SK-N-SH treated with all-trans-retinoic acid at 6 μM for 48 hours (cell line): ENCODE measurements around the gene CNGA2.

ENCODE experiments used
- ATAC-seq: fragments of 200-7000 bp; cut with Tn5 transposase; 3 replicates; pipeline ENCODE4 v1.9.1; 2020; ENCODE audit warnings: mild to moderate bottlenecking, moderate library complexity
- ARNTL ChIP-seq: fragments of 450-650 bp; formaldehyde crosslinking; IDR thresholded peaks from 2 replicates; pipeline ENCODE4 v1.5.0; 2020; ENCODE audit warnings: low read depth, mild to moderate bottlenecking, moderate library complexity, borderline replicate concordance
- CSDC2 ChIP-seq: fragments of 250-450 bp; sonication (Bioruptor Pico); IDR thresholded peaks from 2 replicates; pipeline ENCODE4 v1.5.0; 2020; ENCODE audit warnings: mild to moderate bottlenecking, moderate library complexity
- ESRRG ChIP-seq: fragments of 250-450 bp; sonication (Bioruptor Pico); IDR thresholded peaks from 2 replicates; pipeline ENCODE4 v1.6.1; 2021; ENCODE audit warnings: mild to moderate bottlenecking
- ISL1 ChIP-seq: fragments of 250-450 bp; sonication (Bioruptor Pico); IDR thresholded peaks from 2 replicates; pipeline ENCODE4 v2.1.2; 2022; ENCODE audit warnings: mild to moderate bottlenecking, moderate library complexity
- PATZ1 ChIP-seq: fragments of 250-450 bp; sonication (Bioruptor Pico); IDR thresholded peaks from 2 replicates; pipeline ENCODE4 v1.8.0; 2020; ENCODE audit warnings: mild to moderate bottlenecking, moderate library complexity, borderline replicate concordance
- POU6F1 ChIP-seq: fragments of 250-450 bp; sonication (Bioruptor Pico); IDR thresholded peaks from 2 replicates; pipeline ENCODE4 v1.8.0; 2021; ENCODE audit warnings: low read depth, mild to moderate bottlenecking, moderate library complexity, borderline replicate concordance
- PPARA ChIP-seq: fragments of 250-450 bp; sonication (Bioruptor Pico); IDR thresholded peaks from 2 replicates; pipeline ENCODE4 v1.5.0; 2020; ENCODE audit warnings: mild to moderate bottlenecking, borderline replicate concordance
- RARB ChIP-seq: fragments of 250-450 bp; sonication (Bioruptor Pico); IDR thresholded peaks from 2 replicates; pipeline ENCODE4 v1.8.0; 2021; ENCODE audit warnings: mild to moderate bottlenecking, moderate library complexity
- SNAI2 ChIP-seq: fragments of 250-450 bp; sonication (Bioruptor Pico); IDR thresholded peaks from 2 replicates; pipeline ENCODE4 v1.5.0; 2020; ENCODE audit warnings: mild to moderate bottlenecking, moderate library complexity
- TCF4 ChIP-seq: fragments of 250-450 bp; sonication (Bioruptor Pico); IDR thresholded peaks from 2 replicates; pipeline ENCODE4 v1.8.0; 2021; ENCODE audit warnings: mild to moderate bottlenecking, moderate library complexity, borderline replicate concordance
- TOX ChIP-seq: fragments of 250-450 bp; sonication (Bioruptor Pico); IDR thresholded peaks from 2 replicates; pipeline ENCODE4 v1.8.0; 2021; ENCODE audit warnings: mild to moderate bottlenecking, moderate library complexity, borderline replicate concordance
- TSHZ2 ChIP-seq: fragments of 250-450 bp; sonication (Bioruptor Pico); IDR thresholded peaks from 2 replicates; pipeline ENCODE4 v1.5.0; 2020; ENCODE audit warnings: mild to moderate bottlenecking, moderate library complexity
- ZC3H10 ChIP-seq: fragments of 250-450 bp; sonication (Bioruptor Pico); IDR thresholded peaks from 2 replicates; pipeline ENCODE4 v1.5.1; 2021; ENCODE audit warnings: mild to moderate bottlenecking, moderate library complexity
- ZFP3 ChIP-seq: fragments of 250-450 bp; sonication (Bioruptor Pico); IDR thresholded peaks from 2 replicates; pipeline ENCODE4 v1.5.0; 2020; ENCODE audit warnings: mild to moderate bottlenecking, moderate library complexity
- ZFP30 ChIP-seq: fragments of 450-650 bp; formaldehyde crosslinking; IDR thresholded peaks from 2 replicates; pipeline ENCODE4 v1.5.0; 2022; ENCODE audit warnings: mild to moderate bottlenecking, moderate library complexity
- ZNF565 ChIP-seq: fragments of 450-650 bp; formaldehyde crosslinking; conservative IDR thresholded peaks from 2 replicates; pipeline ENCODE4 v1.5.0; 2020; ENCODE audit warnings: low read depth, mild to moderate bottlenecking, moderate library complexity
- TF ChIP-seq, protein P1 (sequence below): fragments of 250-450 bp; sonication (Bioruptor Pico); IDR thresholded peaks from 2 replicates; pipeline ENCODE4 v1.5.1; 2020; ENCODE audit warnings: low read depth, mild to moderate bottlenecking, moderate library complexity
- TF ChIP-seq, protein P2 (sequence below): fragments of 250-450 bp; sonication (Bioruptor Pico); IDR thresholded peaks from 2 replicates; pipeline ENCODE4 v1.5.1; 2021; ENCODE audit warnings: mild to moderate bottlenecking, moderate library complexity

The CNGA2 gene

DNA sequence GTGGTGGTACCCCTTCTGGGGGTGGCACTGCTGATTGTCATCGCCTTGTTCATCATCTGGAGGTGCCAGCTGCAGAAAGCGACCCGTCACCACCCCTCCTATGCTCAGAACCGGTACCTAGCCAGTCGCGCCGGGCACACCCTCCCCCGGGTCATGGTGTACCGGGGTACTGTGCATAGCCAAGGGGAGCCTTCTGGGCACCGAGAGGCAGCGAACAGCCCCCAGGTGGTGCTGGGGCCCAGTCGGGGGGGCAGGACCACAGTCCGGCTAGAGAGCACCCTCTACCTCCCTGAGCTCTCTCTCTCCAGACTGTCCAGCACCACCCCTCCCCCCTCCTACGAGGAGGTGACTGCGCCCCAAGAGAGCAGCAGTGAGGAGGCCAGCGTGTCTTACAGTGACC is 34.0 kb upstream of the CNGA2 start:
- no peak for TF ChIP-seq PATZ1 (CRISPR knock-in tag)
- TF ChIP-seq ZC3H10 (CRISPR knock-in tag): no peak
- TF ChIP-seq ZFP30 (CRISPR knock-in tag): no peak
- TF ChIP-seq, protein P1, sequence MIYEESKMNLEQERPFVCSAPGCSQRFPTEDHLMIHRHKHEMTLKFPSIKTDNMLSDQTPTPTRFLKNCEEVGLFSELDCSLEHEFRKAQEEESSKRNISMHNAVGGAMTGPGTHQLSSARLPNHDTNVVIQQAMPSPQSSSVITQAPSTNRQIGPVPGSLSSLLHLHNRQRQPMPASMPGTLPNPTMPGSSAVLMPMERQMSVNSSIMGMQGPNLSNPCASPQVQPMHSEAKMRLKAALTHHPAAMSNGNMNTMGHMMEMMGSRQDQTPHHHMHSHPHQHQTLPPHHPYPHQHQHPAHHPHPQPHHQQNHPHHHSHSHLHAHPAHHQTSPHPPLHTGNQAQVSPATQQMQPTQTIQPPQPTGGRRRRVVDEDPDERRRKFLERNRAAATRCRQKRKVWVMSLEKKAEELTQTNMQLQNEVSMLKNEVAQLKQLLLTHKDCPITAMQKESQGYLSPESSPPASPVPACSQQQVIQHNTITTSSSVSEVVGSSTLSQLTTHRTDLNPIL (CRISPR knock-in tag): no peak
- TF ChIP-seq TOX: no peak
- TF ChIP-seq ZFP3 (CRISPR knock-in tag): no peak
- TF ChIP-seq ISL1 (CRISPR knock-in tag): no peak
- no peak for TF ChIP-seq SNAI2
- no peak for TF ChIP-seq TSHZ2 (CRISPR knock-in tag)
- TF ChIP-seq, all 23 proteins: peak for 0

DNA sequence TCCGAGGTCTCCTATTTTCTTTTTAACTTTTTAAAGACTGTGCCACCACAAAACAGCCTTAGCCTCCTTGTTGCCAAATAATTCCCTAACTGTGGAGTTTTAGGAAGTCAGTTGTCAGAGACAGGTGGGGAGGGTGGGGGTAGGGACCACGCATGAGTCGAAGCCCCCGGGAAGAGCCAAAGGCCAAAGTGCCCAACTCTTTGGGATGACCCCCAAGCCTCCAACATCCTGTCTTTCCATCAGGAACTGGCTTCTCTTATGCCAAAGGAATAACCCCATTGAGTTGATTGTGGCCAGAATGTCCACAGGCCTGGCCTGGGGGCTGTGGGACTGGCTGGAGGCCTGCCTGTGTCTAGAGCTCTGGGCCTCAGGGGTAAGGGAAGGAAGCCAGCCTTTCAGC is 33.5 kb upstream of the CNGA2 start:
- no peak for ATAC-seq
- TF ChIP-seq POU6F1 (no peak), CSDC2 (CRISPR knock-in tag) (no peak), TCF4 (no peak), ARNTL (CRISPR knock-in tag) (no peak), ISL1 (CRISPR knock-in tag) (no peak), TSHZ2 (CRISPR knock-in tag) (no peak), PPARA (CRISPR knock-in tag) (no peak), RARB (no peak), ESRRG (CRISPR knock-in tag) (no peak), SNAI2 (no peak), ZFP30 (CRISPR knock-in tag) (no peak), PATZ1 (CRISPR knock-in tag) (no peak), ZNF565 (no peak)
- TF ChIP-seq, protein P2, sequence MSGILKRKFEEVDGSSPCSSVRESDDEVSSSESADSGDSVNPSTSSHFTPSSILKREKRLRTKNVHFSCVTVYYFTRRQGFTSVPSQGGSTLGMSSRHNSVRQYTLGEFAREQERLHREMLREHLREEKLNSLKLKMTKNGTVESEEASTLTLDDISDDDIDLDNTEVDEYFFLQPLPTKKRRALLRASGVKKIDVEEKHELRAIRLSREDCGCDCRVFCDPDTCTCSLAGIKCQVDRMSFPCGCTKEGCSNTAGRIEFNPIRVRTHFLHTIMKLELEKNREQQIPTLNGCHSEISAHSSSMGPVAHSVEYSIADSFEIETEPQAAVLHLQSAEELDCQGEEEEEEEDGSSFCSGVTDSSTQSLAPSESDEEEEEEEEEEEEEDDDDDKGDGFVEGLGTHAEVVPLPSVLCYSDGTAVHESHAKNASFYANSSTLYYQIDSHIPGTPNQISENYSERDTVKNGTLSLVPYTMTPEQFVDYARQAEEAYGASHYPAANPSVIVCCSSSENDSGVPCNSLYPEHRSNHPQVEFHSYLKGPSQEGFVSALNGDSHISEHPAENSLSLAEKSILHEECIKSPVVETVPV (CRISPR knock-in tag): no peak

More for the DNA sequence above, 34.0 kb upstream of the CNGA2 start:
- no peak for ATAC-seq
